ENCODE results near the gene ZFP62. TPM values are rescaled to one million over a fixed set of nuclear protein-coding genes. Genes with fewer than 3 reads are reported as not detected.
"Not testable (repeated sequence)": the region's sequence is repeated elsewhere in the genome, so short reads cannot be mapped to it uniquely, and the experiment has no call there.

ZFP62 gene
- total and polyA plus RNA-seq, 9 donors, result 22.7 to 47.8 (median 33.8) TPM

DNA sequence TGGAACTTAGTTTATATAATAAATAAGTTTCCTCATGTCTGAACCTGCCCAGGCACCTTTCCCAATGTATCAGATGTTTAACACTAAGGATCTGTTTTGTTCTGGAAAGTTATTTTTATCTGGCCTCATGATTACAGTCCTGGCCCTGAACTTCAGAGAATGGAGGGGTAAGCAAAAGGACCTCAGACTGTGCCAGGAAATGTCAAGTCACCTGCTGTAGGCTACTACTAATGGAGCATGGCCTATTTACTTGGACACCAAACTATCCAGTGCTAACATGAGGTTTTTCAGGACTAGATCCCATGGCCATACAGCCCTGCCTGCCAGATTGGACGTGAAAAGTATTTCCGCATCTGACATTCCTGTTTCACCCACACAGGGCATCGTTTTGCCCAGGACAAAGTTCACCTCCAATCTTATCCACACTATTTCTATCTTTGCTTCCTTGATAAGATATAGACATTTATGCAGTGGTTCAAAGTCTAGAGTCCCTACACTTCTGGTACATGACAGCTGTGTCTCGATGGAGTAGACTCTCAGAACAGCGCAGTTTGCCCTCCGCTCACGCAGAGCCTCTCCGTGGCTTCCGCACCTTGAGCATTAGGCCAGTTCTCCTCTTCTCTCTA lies 37.7 kb upstream of the ZFP62 start, which contains the start of gene BTNL8:
TSS of gene BTNL8 (plus strand) at position 539 of the 626 bp plus-strand sequence. CDS start 152 bp downstream, outside the sequence.
- no peak within 1 kb of the TSS for H3K4me3 ChIP-seq

DNA sequence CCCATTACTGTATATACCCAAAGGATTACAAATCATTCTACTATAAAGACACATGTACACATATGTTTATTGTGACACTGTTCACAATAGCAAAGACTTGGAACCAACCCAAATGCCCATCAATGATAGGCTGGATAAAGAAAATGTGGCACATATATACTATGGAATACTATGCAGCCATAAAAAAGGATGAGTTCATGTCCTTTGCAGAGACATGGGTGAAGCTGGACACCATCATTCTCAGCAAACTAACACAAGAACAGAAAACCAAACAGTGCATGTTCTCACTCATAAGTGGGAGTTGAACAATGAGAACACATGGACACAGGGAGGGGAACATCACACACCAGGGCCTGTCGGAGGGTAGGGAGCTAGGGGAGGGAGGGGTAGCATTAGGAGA lies 34.3 kb upstream of the ZFP62 start:
- intact Hi-C loops (cut with DNase I); H3K36me3 ChIP-seq; H3K27me3 ChIP-seq; H3K27ac ChIP-seq; H3K9me3 ChIP-seq; H3K4me3 ChIP-seq; H3K4me1 ChIP-seq (ENCODE audit: insufficient read depth); DNase-seq: not testable (repeated sequence)
- 89 to 96% (median 90%) methylated on average over 1 of the region's 1 CpG for WGBS, 3 donors

More for the DNA sequence above, 37.7 kb upstream of the ZFP62 start, which contains the start of gene BTNL8:
- H3K27me3 ChIP-seq, result no peaks in the 10 kb centered on the region
- no peak for DNase-seq
- intact Hi-C loops (cut with DNase I), result no loop called here
- no peaks in the 10 kb centered on the region for H3K36me3 ChIP-seq
- H3K27ac ChIP-seq, result no peak within 1 kb of the TSS
- TF ChIP-seq EP300 (IDR thresholded peaks at IDR 0.05) (no peak), POLR2A (IDR thresholded peaks at IDR 0.05) (no peak)
- WGBS, 3 donors, result 86 to 91% (median 89%) methylated on average over 9 of the region's 9 CpGs
- H3K4me1 ChIP-seq (ENCODE audit: insufficient read depth), result no peaks in the 10 kb centered on the region
- H3K9me3 ChIP-seq, result no peaks in the 10 kb centered on the region

DNA sequence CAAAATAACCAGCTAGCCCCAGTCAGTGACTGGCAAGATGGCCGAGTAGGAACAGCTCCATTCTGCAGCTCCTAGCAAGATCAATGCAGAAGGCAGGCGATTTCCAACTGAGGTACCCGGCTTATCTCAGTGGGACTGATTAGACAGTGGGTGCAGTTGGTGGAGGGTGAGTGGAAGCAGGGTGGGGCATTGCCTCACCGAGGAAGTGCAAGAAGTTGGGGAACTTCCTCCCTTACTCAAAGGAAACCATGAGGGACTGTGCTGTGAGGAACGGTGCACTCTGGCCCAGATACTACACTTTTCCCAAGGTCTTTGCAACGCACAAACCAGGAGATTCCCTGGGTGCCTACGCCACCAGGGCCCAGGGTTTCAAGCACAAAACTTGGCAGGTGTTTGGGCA lies 28.3 kb upstream of the ZFP62 start:
- no peak overlapping the region for H3K4me3 ChIP-seq
- H3K27ac ChIP-seq, result no peak overlapping the region
- H3K27me3 ChIP-seq, result no peaks in the 10 kb centered on the region
- intact Hi-C loops (cut with DNase I), result no loop called here
- WGBS, 3 donors, result 73 to 84% (median 78%) methylated on average over 7 of the region's 7 CpGs
- TF ChIP-seq, protein P1, sequence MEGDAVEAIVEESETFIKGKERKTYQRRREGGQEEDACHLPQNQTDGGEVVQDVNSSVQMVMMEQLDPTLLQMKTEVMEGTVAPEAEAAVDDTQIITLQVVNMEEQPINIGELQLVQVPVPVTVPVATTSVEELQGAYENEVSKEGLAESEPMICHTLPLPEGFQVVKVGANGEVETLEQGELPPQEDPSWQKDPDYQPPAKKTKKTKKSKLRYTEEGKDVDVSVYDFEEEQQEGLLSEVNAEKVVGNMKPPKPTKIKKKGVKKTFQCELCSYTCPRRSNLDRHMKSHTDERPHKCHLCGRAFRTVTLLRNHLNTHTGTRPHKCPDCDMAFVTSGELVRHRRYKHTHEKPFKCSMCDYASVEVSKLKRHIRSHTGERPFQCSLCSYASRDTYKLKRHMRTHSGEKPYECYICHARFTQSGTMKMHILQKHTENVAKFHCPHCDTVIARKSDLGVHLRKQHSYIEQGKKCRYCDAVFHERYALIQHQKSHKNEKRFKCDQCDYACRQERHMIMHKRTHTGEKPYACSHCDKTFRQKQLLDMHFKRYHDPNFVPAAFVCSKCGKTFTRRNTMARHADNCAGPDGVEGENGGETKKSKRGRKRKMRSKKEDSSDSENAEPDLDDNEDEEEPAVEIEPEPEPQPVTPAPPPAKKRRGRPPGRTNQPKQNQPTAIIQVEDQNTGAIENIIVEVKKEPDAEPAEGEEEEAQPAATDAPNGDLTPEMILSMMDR (IDR thresholded peaks at IDR 0.05), result no peak
- no peak for TF ChIP-seq EP300 (IDR thresholded peaks at IDR 0.05)
- TF ChIP-seq POLR2A (IDR thresholded peaks at IDR 0.05), result no peak
- no peaks in the 10 kb centered on the region for H3K4me1 ChIP-seq (ENCODE audit: insufficient read depth)
- DNase-seq, result no peak
- H3K9me3 ChIP-seq, result no peaks in the 10 kb centered on the region
- no peaks in the 10 kb centered on the region for H3K36me3 ChIP-seq

DNA sequence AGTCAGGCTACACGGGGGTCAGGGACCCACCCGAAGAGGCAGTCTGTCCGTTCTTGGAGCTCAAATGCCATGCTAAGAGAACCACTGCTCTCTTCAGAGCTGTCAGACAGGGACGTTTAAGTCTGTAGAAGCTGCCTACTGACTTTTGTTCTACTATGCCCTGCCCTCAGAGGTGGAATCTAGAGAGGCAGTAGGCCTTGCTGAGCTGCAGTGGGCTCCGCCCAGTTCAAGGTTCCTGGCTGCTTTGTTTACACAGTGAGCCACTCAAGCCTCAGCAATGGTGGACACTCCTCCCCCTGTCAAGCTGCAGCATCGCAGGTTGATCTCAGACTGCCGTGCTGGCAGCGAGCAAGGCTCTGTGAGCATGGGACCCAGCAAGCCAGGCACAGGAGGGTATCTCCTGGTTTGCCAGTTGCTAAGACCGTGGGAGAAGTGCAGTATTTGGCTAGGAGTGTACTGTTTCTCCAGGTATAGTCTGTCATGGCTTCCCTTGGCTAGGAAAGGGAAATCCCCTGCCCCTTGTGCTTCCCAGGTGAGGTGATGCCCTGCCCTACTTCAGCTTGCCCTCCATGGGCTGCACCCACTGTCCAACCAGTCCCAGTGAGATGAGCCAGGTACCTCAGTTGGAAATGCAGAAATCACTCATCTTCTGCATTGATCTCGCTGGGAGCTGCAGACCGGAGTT lies 24.9 kb upstream of the ZFP62 start:
- H3K36me3 ChIP-seq; intact Hi-C loops (cut with DNase I); H3K27ac ChIP-seq; H3K4me1 ChIP-seq (ENCODE audit: insufficient read depth); H3K27me3 ChIP-seq; H3K9me3 ChIP-seq; DNase-seq; H3K4me3 ChIP-seq: not testable (repeated sequence)
- WGBS, 3 donors, result 59 to 70% (median 65%) methylated on average over 11 of the region's 11 CpGs

DNA sequence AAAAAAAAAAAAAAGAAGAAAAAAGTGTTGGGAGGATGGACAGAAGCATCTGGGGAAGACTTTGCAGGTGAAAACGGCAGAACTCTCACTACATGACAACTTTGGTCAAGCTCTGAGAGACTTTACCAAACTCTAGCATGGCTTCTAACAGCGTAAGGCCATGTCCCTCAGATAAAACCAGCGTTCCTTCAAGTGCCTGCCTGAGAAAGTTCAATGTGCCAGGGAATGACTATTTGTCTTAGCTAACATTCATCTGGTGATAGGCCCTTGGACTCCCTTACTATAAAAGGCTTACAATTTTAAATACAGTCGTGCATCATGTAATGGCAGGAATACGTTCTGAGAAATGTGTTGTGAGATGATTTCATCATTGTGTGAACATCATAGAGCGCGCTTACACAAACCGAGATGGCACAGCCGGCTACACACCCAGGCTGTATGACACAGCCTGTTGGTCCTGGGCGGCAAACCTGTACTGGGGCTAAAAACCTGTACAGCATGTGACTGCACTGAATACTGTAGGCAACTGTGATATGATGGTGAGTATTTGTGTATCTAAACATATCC lies 14.9 kb upstream of the ZFP62 start:
- Histone ChIP-seq H3K36me3 (no peaks in the 10 kb centered on the region), H3K27ac (no peak overlapping the region), H3K27me3 (no peaks in the 10 kb centered on the region), H3K4me1 (ENCODE audit: insufficient read depth) (no peaks in the 10 kb centered on the region), H3K9me3 (no peaks in the 10 kb centered on the region), H3K4me3 (no peak overlapping the region)
- TF ChIP-seq, protein P1 (IDR thresholded peaks at IDR 0.05), result no peak
- TF ChIP-seq POLR2A (IDR thresholded peaks at IDR 0.05), result no peak
- TF ChIP-seq EP300 (IDR thresholded peaks at IDR 0.05), result no peak
- DNase-seq, result no peak
- 82 to 87% (median 85%) methylated on average over 10 of the region's 10 CpGs for WGBS, 3 donors
- intact Hi-C loops (cut with DNase I), result no loop called here

Data from ovary (tissue), 9 donors.